Measurements from ENCODE around the gene TESPA1. TPM values are rescaled to one million over a fixed set of nuclear protein-coding genes. Genes with fewer than 3 reads are reported as not detected.

TESPA1 gene
- total RNA-seq, 1 experiment from 2014 or later: not detected

- POLR2A ChIA-PET (ENCODE audit: unreplicated experiment): no interaction called here
- no peak overlapping the region for H2AFZ ChIP-seq
- no peaks in the 10 kb centered on the region for H3K79me2 ChIP-seq (ENCODE audit: low read depth)
- H3K4me3 ChIP-seq: no peak overlapping the region
- H3K27me3 ChIP-seq (ENCODE audit: insufficient read depth, low read depth): no peaks in the 10 kb centered on the region; the same call in 1 of the 2 replicates
- 0 out of 2 replicates have a peak, but pooled peaks cover 3% of the 10 kb centered on the region for H3K36me3 ChIP-seq (ENCODE audit: low read depth)
- CTCF ChIA-PET: no interaction called here
- BruUV-seq (replicated peaks): no TSS peak
- H3K4me2 ChIP-seq: no peak overlapping the region
- intact Hi-C loops (cut with micrococcal nuclease; ENCODE audit: unreplicated experiment): no loop called here
- H3K9me3 ChIP-seq (ENCODE audit: insufficient read depth, low read depth): peaks cover 9% of the 10 kb centered on the region; the same call in 1 of the 2 replicates
- H3F3A ChIP-seq (ENCODE audit: insufficient read depth, low read depth): peaks cover 4% of the 10 kb centered on the region; the same call in 1 of the 2 replicates
- H3K9me2 ChIP-seq (ENCODE audit: insufficient read depth): no peaks in the 10 kb centered on the region
- no peaks in the 10 kb centered on the region for H4K20me1 ChIP-seq (ENCODE audit: insufficient read depth)
- DNase-seq: no peak
- H3K4me1 ChIP-seq (replicated peaks; ENCODE audit: insufficient read depth): peaks cover 24% of the 10 kb centered on the region
- TF ChIP-seq EZH2 (IDR thresholded peaks at IDR 0.05; ENCODE audit: low read depth) (no peak), CTCF (conservative IDR thresholded peaks at IDR 0.05) (no peak)
- no peak overlapping the region for H3K27ac ChIP-seq
Measured at GRCh38 chr12:54929998-54930397, 54.6 kb downstream of the TESPA1 start.

- H3K9me3 ChIP-seq (ENCODE audit: insufficient read depth, low read depth): no peaks in the 10 kb centered on the region; the same call in 1 of the 2 replicates
- BruUV-seq (replicated peaks): no TSS peak
- H3F3A ChIP-seq (ENCODE audit: insufficient read depth, low read depth): no peaks in the 10 kb centered on the region
- intact Hi-C loops (cut with micrococcal nuclease; ENCODE audit: unreplicated experiment): no loop called here
- no peaks in the 10 kb centered on the region for H3K4me1 ChIP-seq (replicated peaks; ENCODE audit: insufficient read depth)
- TF ChIP-seq CTCF (conservative IDR thresholded peaks at IDR 0.05) (no peak), EZH2 (IDR thresholded peaks at IDR 0.05; ENCODE audit: low read depth) (no peak)
- CTCF ChIA-PET: no interaction called here
- no peak overlapping the region for H3K4me2 ChIP-seq
- no peaks in the 10 kb centered on the region for H3K36me3 ChIP-seq (ENCODE audit: low read depth)
- no peaks in the 10 kb centered on the region for H3K9me2 ChIP-seq (ENCODE audit: insufficient read depth)
- H4K20me1 ChIP-seq (ENCODE audit: insufficient read depth): no peaks in the 10 kb centered on the region
- peaks cover 2% of the 10 kb centered on the region; the same call in 1 of the 2 replicates for H3K27me3 ChIP-seq (ENCODE audit: insufficient read depth, low read depth)
- DNase-seq: no peak
- no peak overlapping the region for H3K4me3 ChIP-seq
- no peak overlapping the region for H3K27ac ChIP-seq
- POLR2A ChIA-PET (ENCODE audit: unreplicated experiment): no interaction called here
- no peak overlapping the region for H2AFZ ChIP-seq
- no peaks in the 10 kb centered on the region for H3K79me2 ChIP-seq (ENCODE audit: low read depth)
Measured at GRCh38 chr12:54926246-54926645, 58.3 kb downstream of the TESPA1 start.

- Histone ChIP-seq H3K79me2 (ENCODE audit: low read depth) (no peaks in the 10 kb centered on the region), H3K4me3 (no peak overlapping the region), H3K27ac (no peak overlapping the region), H3K4me2 (no peak overlapping the region), H2AFZ (no peak overlapping the region), H3K27me3 (ENCODE audit: insufficient read depth, low read depth) (peaks cover 2% of the 10 kb centered on the region; the same call in 1 of the 2 replicates), H3K9me3 (ENCODE audit: insufficient read depth, low read depth) (no peaks in the 10 kb centered on the region; the same call in 1 of the 2 replicates), H3K36me3 (ENCODE audit: low read depth) (no peaks in the 10 kb centered on the region), H3F3A (ENCODE audit: insufficient read depth, low read depth) (no peaks in the 10 kb centered on the region), H3K9me2 (ENCODE audit: insufficient read depth) (no peaks in the 10 kb centered on the region), H3K4me1 (replicated peaks; ENCODE audit: insufficient read depth) (no peaks in the 10 kb centered on the region), H4K20me1 (ENCODE audit: insufficient read depth) (no peaks in the 10 kb centered on the region)
- no TSS peak for BruUV-seq (replicated peaks)
- ChIA-PET POLR2A (ENCODE audit: unreplicated experiment) (no interaction called here), CTCF (no interaction called here)
- intact Hi-C loops (cut with micrococcal nuclease; ENCODE audit: unreplicated experiment): no loop called here
- no peak for TF ChIP-seq EZH2 (IDR thresholded peaks at IDR 0.05; ENCODE audit: low read depth)
- TF ChIP-seq CTCF (conservative IDR thresholded peaks at IDR 0.05): no peak
- DNase-seq: no peak
Measured at GRCh38 chr12:54924972-54925707, 59.4 kb downstream of the TESPA1 start.
